HG03108 (cell line): ENCODE measurements around the gene FAM118B.

Experiments
- ATAC-seq: cut with Tn5 transposase; IDR thresholded peaks from one replicate; pipeline ENCODE4 v1.9.1; 2021; ENCODE audit warnings: moderate library complexity; ENCODE audit not compliant: unreplicated experiment

FAM118B gene

GRCh38 chr11:126268361-126268707, 56.8 kb downstream of the FAM118B start:
- ATAC-seq, result no peak

DNA sequence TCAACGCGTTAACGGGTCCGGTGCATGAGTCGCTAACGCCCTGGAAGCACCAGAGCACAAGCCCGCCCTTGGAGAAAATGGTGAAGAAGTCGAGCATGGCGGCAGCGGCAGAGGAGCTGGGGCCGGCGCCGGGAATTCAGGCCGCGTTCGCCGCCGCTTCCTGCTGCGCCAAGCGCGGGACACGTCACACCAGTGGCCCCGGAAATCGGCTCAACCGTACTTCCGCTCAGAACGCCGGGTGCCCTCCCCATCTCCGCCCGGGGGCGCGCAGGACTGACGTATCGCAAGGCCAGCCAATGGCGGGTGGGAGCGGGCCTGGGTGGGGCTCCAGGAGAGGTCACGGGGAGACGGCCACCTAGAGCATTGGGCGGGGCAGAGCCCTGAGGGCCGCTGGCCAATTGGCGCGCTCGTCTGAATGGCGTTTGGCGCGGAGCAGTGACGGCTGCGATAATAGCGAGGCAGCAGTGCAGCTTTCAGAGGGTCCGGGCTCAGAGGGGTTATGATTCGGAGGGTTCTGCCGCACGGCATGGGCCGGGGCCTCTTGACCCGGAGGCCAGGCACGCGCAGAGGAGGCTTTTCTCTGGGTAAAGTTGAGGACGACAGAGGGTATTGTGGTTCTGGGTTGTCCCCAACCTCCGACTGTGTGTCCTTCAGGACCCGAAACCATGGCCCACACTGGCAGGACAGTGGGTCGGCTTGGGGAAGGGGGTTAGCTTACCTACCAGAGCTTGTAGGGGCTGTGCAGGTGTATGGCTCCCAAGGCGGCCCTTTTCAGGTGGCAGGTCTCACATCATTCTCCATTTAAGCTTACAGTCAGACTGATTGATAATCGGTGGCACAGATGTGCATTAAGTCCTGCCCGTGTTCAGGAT, 57.4 kb downstream of the FAM118B start, which contains the start of the genes FOXRED1 and SRPRA:
TSS of gene FOXRED1 (plus strand) at position 447 of the 872 bp plus-strand sequence. CDS start at position 500, 53 bp downstream.
TSS of gene SRPRA (minus strand) at position 188 of the 872 bp plus-strand sequence. CDS start at position 97, 91 bp downstream.
- ATAC-seq, result peak; percentile 99

DNA sequence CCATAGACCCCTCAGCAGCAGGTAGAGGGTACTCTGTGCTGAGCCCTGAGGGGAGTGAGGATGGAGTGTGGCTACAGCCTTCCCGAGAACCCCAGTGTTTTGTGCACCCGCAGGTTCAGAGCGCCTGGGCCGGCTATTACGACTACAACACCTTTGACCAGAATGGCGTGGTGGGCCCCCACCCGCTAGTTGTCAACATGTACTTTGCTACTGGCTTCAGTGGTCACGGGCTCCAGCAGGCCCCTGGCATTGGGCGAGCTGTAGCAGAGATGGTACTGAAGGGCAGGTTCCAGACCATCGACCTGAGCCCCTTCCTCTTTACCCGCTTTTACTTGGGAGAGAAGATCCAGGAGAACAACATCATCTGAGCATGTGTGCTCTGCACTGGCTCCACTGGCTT, 65.7 kb downstream of the FAM118B start:
- ATAC-seq, result no peak

DNA sequence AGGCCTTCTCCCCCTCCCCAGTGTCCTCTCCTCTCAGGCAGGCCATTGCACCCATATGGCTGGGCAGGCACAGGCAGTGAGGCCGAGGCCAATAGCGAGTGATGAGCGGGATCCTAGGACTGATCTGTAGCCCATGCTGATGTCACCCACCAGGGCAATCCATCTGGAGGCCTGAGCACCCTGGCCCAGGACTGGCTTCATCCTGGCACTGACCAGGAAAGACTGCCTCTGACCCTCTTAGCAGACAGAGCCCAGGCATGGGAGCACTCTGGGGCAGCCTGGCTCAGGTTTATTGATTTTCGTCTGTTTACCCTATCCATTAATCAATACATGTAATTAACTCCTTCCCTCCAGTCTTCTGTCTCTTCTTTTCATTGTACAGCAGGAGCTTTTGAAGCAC, 66.2 kb downstream of the FAM118B start:
- ATAC-seq, result no peak

GRCh38 chr11:126279191-126279590, 67.6 kb downstream of the FAM118B start:
- no peak for ATAC-seq

- ATAC-seq, result no peak
These were observed 69.0 kb downstream of the FAM118B start for GRCh38 chr11:126280595-126280994.

DNA sequence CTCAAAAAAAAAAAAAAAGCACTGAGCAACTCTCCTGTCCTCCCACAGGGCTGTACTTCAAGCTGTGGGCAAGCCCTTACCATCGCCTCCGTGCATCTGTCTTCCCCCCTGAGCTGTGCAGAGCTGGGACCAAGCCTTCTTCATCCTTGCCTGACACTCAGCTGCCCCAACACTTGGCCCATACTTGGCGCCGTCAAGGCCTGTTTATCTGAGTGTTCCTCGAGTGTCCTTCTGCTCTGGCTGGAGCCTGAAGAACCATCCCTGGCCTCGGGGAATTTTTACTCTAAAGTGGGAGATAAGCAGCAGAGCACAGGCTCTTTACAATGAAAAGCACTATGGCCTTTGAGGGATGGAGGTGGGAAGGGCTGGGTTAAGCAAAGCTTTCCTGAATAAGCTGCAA, 69.7 kb downstream of the FAM118B start:
- ATAC-seq, result no peak

- ATAC-seq, result no peak
These were observed 70.1 kb downstream of the FAM118B start for GRCh38 chr11:126281666-126282175.

DNA sequence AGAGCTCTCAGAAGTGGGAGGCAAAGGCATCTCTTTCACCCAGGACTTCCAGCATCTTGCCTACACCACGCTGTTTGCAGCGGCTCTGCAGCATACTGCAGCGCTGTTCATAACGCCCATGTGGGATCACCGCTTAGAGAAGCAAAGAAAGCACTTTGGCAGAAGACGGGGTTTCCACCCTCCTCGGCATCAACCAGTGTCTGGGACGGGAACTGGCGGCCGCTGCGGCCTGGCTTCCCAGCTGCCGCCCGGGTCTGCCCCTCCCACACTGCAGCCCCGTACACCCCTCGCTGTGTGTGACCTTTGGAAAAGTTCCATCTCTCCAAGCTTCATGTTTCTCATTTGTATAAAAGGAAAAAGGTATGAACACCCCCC, 70.8 kb downstream of the FAM118B start:
- no peak for ATAC-seq

GRCh38 chr11:126282736-126283591, 71.4 kb downstream of the FAM118B start, which contains the start of gene TIRAP:
TSS of gene TIRAP (plus strand) at chr11:126283093. CDS start at chr11:126290895, 7,802 bp downstream.
- peak; percentile 60 for ATAC-seq

DNA sequence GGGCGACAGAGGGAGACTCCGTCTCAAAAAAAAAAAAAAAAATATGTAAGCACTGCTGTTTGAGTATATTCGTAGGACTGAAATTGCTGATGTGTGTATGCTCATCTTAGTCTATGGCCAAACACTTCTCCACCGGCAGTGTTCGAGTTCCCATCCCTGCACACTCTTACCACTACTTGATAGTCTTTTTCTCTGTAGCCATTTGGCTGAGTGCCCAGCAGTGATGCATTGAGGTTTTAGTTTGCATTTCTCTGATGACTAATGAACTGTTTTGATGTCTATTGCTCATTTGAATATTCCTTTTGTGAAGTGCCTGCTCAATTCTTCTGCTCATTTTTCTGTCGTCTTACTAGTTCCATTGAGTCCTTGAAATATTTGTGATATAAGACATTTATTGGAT, 73.2 kb downstream of the FAM118B start:
- ATAC-seq, result peak; percentile 50

GRCh38 chr11:126288237-126288636, 76.7 kb downstream of the FAM118B start:
- ATAC-seq, result no peak

DNA sequence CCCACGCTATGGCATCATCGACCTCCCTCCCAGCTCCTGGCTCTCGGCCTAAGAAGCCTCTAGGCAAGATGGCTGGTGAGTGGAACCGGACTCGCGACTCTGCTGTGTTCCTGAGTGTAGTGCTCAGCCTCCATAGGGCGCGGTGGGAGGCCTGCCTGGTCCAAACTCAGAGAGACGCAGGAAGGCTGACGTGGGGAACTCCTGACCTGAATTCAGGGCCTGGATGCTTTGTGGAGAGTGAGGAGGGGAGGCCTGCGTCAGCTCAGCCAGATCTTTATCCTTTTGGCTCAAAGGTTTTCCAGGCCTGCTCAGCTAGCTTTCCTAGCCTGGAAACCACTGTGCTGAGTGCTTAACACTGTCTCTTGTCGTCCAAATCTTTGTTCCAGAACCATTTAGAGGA, 79.3 kb downstream of the FAM118B start:
- no peak for ATAC-seq

DNA sequence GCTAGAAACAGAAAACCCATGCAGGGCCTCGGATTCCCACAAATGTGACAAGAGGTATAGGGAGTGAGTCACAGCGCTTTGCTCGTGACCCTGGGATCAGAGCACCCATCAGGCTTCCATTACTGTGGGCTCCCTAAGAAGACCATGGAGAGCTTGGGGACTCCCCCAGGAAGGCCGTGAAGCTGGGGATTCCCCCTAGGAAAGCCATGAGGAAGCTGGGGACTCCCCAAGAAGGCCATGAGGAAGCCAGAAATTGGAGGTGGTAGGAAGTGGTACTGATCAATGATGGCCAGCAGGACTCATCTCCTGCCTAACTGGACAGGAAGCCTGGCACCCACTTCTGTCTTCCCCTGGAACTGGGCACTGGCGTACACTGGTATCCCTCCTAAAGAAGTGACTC, 82.1 kb downstream of the FAM118B start:
- ATAC-seq, result no peak

DNA sequence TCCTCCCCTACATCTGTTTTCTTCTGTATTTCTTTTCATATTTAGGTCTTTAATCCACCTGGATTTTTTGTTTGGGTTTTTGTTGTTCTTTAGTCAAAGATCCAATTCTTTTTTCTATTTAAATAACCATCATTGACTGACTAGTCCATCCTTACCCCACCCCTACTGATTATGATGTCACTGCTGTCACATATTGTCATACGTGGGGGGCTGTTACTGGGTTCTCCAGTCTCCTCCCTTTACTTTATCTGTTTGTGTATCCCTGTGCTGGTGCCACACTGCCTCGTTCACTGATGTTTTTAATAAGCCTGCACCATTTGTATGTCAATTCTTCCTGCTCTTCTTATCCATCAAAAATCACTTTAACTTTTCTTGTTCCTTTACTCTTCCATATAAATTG, 85.4 kb downstream of the FAM118B start:
- no peak for ATAC-seq

DNA sequence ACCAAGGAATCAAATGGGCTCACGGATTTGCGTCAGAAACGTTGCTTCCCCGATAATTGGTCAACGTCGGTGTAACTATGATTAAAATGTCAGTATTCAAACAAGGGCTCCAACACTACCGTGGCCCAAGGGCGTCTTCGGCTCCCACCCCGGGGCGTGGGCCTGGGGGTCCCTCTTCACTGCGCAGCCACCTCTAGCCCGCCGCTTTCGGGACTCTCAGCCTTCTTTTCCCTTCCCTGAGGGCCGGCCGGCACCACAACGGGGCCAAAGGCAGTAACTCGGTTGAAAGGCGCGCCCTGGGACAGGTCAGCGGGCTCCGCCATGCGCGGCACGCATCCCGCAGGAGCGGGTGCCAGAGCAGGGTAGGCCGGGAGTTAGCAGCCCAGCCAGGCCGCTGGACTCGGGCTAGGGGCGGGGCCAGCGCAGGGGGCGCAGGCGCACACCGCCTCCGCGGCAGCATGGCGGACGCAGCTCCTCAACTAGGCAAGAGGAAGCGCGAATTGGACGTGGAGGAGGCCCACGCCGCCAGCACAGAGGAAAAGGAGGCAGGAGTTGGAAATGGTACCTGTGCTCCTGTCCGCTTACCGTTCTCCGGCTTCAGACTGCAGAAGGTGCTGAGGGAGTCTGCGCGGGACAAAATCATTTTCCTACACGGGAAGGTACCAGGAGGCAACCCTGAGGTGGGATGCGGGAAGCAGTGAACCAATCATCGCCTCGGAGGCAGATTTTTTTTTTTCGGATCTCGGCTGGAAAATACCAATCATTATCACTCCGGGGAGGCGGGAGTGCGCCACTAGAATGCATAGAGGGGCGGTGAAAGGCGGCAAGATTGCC, 92.3 kb downstream of the FAM118B start, which contains the start of gene DCPS:
TSS of gene DCPS (plus strand) at position 438 of the 834 bp plus-strand sequence. CDS start at position 459, 21 bp downstream.
- peak; percentile 90 for ATAC-seq

- ATAC-seq, result no peak
These were observed 93.0 kb downstream of the FAM118B start for GRCh38 chr11:126304457-126305075.

DNA sequence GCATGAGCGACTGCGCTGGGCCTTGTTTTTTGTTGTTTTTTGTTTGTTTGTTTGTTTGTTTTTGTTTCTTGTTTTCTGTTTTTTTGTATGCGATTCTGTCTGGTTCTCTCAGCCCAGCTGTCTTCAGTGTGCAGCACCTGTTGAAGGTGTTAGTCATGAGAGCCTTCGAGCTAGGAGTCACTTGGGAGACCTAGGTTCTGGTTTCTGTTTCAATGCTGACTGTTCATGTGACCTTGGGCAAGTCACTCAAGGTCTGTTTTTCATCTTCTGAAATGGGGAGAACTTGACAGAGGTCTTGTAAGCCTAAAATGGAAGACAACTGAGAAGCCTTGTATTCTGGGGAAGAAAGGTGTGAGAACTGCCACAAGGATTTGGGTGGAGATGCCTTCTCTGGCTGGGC, 94.1 kb downstream of the FAM118B start:
- peak; percentile 50 for ATAC-seq

DNA sequence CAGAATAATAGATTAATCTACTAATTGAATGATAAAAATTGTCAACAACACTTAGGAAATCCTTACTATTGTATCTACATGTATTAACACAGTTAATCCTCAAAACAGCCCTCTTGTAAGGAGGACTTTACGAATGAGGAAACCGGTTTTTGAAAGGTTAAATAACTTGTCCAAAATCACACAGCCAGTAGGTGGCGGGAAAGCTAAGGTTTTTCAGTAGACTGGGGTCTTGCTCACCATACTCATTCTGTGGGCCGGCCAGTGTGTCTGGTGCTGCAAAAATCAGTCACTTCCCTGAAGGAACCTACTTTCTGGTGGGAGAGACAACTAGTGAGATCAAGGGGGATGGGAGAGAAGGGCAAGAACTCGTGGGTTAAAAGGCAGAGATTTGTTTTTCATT, 96.1 kb downstream of the FAM118B start:
- no peak for ATAC-seq

GRCh38 chr11:126308271-126308671, 96.7 kb downstream of the FAM118B start:
- ATAC-seq, result no peak
